Left colon (tissue), 2 donors: ENCODE results near the gene VENTX. TPM values are rescaled to one million over a fixed set of nuclear protein-coding genes. Genes with fewer than 3 reads are reported as not detected.
"Not testable (repeated sequence)": the region's sequence is repeated elsewhere in the genome, so short reads cannot be mapped to it uniquely, and the experiment has no call there.

Experiments used
- ATAC-seq: fragments of 200-7000 bp; cut with Tn5 transposase; one replicate; pipeline ENCODE4 v1.9.1; 2020; ENCODE audit warnings: mild to moderate bottlenecking, moderate library complexity
- DNase-seq, 2 donors: peaks; one replicate each; pipeline ENCODE4 v3.0.0-alpha.2; 2020
- intact Hi-C, 2 donors: fragments of 100-400 bp; cut with DNase I in 1 of 2; cut with micrococcal nuclease in 1 of 2; formaldehyde crosslinking; loops; one replicate each; pipeline versions ENCODE4 v1.11.2 to v1.14.0; 2022; cut with DNase I, micrococcal nuclease
- total RNA-seq, 2 donors: library from RNA; stranded (reverse); fragmentation: NEBNext Ultra II Directional; extraction: Animal tissue kit (Norgen Biotek cat#: 25700); gene quantifications; one replicate each; pipeline ENCODE4 v1.2.1, GENCODE V29; 2021
- donor health status: DM: no; HTN: no; CAD: no.
- donor health status: DM: yes; HTN: yes; CAD: no.

VENTX gene
- total RNA-seq, 2 donors from 2014 or later = 0.14 TPM; not detected in 1

- intact Hi-C loops = no loop called here
- DNase-seq (peak in 1 of 2 donors; percentile 38), ATAC-seq (peak; percentile 31)
These were observed 7.1 kb upstream of the VENTX start for GRCh38 chr10:133230387-133231195.

- intact Hi-C loops = no loop called here
- DNase-seq = no peak
- no peak for ATAC-seq
These were observed 6.3 kb upstream of the VENTX start for GRCh38 chr10:133231244-133231945.

- no peak for ATAC-seq
- intact Hi-C loops = no loop called here
These were observed 5.6 kb upstream of the VENTX start for GRCh38 chr10:133231946-133232574.

GRCh38 chr10:133234796-133235195 is 2.9 kb upstream of the VENTX start:
- intact Hi-C loops, DNase-seq, ATAC-seq: not testable (repeated sequence)

More at GRCh38 chr10:133231946-133232574, 5.6 kb upstream of the VENTX start:
- DNase-seq = no peak

- no peak for ATAC-seq
- intact Hi-C loops = no loop called here
- DNase-seq = no peak
These were observed 2.3 kb upstream of the VENTX start for GRCh38 chr10:133235265-133235855.

- ATAC-seq (no peak), DNase-seq (no peak)
- intact Hi-C loops = no loop called here
These were observed 1.7 kb upstream of the VENTX start for GRCh38 chr10:133235932-133236331.

- no peak for DNase-seq
- no peak for ATAC-seq
- intact Hi-C loops = no loop called here
These were observed 1.0 kb upstream of the VENTX start for GRCh38 chr10:133236401-133237240.

GRCh38 chr10:133237241-133237587 is 441 bp upstream of the VENTX start:
- intact Hi-C loops = no loop called here
- no peak for DNase-seq

GRCh38 chr10:133238466-133238804 is 780 bp downstream of the VENTX start:
- intact Hi-C loops = no loop called here
- DNase-seq = no peak
- ATAC-seq = no peak

More at GRCh38 chr10:133237241-133237587, 441 bp upstream of the VENTX start:
- ATAC-seq = no peak

GRCh38 chr10:133239990-133240389 is 2.3 kb downstream of the VENTX start:
- DNase-seq = no peak
- intact Hi-C loops = no loop called here
- no peak for ATAC-seq

GRCh38 chr10:133241501-133242205 is 4.0 kb downstream of the VENTX start:
- ATAC-seq = peak; percentile 10
- no peak for DNase-seq
- intact Hi-C loops = no loop called here

- no peak for ATAC-seq
- no peak for DNase-seq
- intact Hi-C loops = no loop called here
These were observed 5.1 kb downstream of the VENTX start for GRCh38 chr10:133242611-133243356.

GRCh38 chr10:133243593-133243992 is 5.9 kb downstream of the VENTX start:
- intact Hi-C loops = no loop called here
- DNase-seq (no peak), ATAC-seq (no peak)

- ATAC-seq (peak; percentile 90), DNase-seq (peak; percentile 54 to 67)
- intact Hi-C loops = no loop called here
These were observed 8.0 kb downstream of the VENTX start for GRCh38 chr10:133245439-133246235.

- intact Hi-C loops = no loop called here
- no peak for ATAC-seq
- DNase-seq = no peak
These were observed 8.6 kb downstream of the VENTX start for GRCh38 chr10:133246236-133246626.

- intact Hi-C loops = no loop called here
- ATAC-seq (no peak), DNase-seq (no peak)
These were observed 10.2 kb downstream of the VENTX start for GRCh38 chr10:133247681-133248333.
